Ascending aorta (tissue), 2 donors: ENCODE results near the gene IFITM1. TPM values are rescaled to one million over a fixed set of nuclear protein-coding genes. Genes with fewer than 3 reads are reported as not detected.
A peak's percentile ranks its signal among the peaks of the same experiment; 100 is the strongest.

Source experiments
- DNase-seq, 2 donors: peaks; one replicate each; pipeline ENCODE4 v3.0.0-alpha.2; 2019; ENCODE audit warnings: low spot score in 2 of 2
- H3K27ac ChIP-seq, 2 donors: fragments of 200-600 bp; sonication (generic); one replicate each; pipeline ENCODE4 v1.5.1; 2016 to 2017; ENCODE audit warnings: mild to moderate bottlenecking in 1 of 2
- H3K27me3 ChIP-seq: fragments of 200-600 bp; sonication (generic); one replicate; pipeline ENCODE4 v1.5.1; 2017
- H3K36me3 ChIP-seq, 2 donors: fragments of 200-600 bp; sonication (generic); one replicate each; pipeline ENCODE4 v1.5.1; 2016
- H3K4me1 ChIP-seq, 2 donors: fragments of 200-600 bp; sonication (generic); one replicate each; pipeline ENCODE4 v1.5.1; 2016 to 2017; ENCODE audit warnings: mild to moderate bottlenecking in 1 of 2
- H3K4me3 ChIP-seq, 2 donors: fragments of 200-600 bp; sonication (generic); one replicate each; pipeline ENCODE4 v1.5.1; 2016 to 2017; ENCODE audit warnings: mild to moderate bottlenecking in 1 of 2
- H3K9me3 ChIP-seq, 2 donors: fragments of 200-600 bp; sonication (generic); one replicate each; pipeline ENCODE4 v1.5.1; 2016
- intact Hi-C: fragments of 100-400 bp; cut with DNase I; formaldehyde crosslinking; loops from one replicate; pipeline ENCODE4 v1.15.1; 2023
- total RNA-seq: library from RNA; depleted of rRNA; stranded (reverse); fragments of >200 nt; gene quantifications from one replicate; pipeline ENCODE4 v1.1.0, GENCODE V29; 2016
- TF ChIP-seq, protein P1 (sequence below), 3 experiments: fragments of 200-600 bp in 2 of 3; fragments of 450-650 bp in 1 of 3; sonication (generic) in 2 of 3; IDR thresholded peaks; one replicate each; pipeline ENCODE4 v1.5.1; 2016 to 2019; ENCODE audit warnings: antibody characterized with exemption in 3 of 3, mild to moderate bottlenecking in 1 of 3, moderate library complexity in 1 of 3

Gene IFITM1
- total RNA-seq, 1 donor from 2014 or later: 650 TPM

DNA sequence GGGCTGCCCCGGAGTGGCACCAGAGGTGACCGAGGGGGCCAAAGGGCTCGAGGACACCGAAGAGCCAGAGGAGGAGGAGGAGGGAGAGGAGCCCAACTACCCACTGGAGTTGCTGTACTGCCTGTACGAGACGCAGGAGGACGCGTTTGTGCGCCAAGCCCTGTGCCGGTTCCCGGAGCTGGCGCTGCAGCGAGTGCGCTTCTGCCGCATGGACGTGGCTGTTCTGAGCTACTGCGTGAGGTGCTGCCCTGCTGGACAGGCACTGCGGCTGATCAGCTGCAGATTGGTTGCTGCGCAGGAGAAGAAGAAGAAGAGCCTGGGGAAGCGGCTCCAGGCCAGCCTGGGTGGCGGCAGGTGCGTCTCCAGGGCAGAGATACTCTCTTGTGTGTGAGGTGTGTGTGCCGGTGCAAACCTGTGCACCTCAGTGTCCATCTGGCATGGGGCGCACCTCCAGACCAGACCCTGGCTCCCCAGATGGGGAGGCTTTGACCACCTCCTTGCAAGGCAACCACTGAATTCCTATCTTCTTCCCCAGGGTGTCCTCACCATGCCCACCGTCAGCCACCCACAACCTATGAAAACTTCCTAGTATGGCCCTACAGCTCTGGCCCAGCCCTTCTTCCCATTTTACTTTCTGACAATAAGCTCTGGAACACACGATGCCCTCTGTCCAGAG lies 32.2 kb upstream of the IFITM1 start:
- TF ChIP-seq, protein P1, sequence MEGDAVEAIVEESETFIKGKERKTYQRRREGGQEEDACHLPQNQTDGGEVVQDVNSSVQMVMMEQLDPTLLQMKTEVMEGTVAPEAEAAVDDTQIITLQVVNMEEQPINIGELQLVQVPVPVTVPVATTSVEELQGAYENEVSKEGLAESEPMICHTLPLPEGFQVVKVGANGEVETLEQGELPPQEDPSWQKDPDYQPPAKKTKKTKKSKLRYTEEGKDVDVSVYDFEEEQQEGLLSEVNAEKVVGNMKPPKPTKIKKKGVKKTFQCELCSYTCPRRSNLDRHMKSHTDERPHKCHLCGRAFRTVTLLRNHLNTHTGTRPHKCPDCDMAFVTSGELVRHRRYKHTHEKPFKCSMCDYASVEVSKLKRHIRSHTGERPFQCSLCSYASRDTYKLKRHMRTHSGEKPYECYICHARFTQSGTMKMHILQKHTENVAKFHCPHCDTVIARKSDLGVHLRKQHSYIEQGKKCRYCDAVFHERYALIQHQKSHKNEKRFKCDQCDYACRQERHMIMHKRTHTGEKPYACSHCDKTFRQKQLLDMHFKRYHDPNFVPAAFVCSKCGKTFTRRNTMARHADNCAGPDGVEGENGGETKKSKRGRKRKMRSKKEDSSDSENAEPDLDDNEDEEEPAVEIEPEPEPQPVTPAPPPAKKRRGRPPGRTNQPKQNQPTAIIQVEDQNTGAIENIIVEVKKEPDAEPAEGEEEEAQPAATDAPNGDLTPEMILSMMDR (IDR thresholded peaks at IDR 0.05): no peak
- no peaks in the 10 kb centered on the region for H3K36me3 ChIP-seq
- intact Hi-C loops: no loop called here
- no peak overlapping the region for H3K4me3 ChIP-seq
- H3K27ac ChIP-seq: no peak overlapping the region
- no peak for DNase-seq
- H3K4me1 ChIP-seq: no peaks in the 10 kb centered on the region
- peaks cover 23% of the 10 kb centered on the region for H3K27me3 ChIP-seq
- H3K9me3 ChIP-seq: no peaks in the 10 kb centered on the region

DNA sequence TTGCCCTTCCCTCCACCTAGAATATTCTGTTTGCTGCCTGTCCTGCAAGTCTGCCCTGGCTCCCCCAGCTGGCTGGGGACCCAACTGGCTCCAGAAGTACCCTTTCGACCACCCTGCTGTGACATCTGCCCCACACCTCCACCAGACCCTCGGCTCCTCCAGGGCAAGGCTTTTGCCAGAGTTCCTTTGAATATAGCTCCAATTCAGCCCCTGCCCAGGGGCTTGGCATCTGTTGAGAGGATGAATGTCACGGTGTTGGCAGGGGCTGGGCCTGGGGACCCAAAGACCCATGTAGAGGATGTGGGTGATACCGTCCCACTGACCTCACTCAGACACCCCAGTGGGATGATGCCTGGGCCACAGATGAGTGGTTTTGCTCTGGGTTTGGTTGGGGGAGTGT lies 31.7 kb upstream of the IFITM1 start:
- H3K36me3 ChIP-seq: no peaks in the 10 kb centered on the region
- no peak overlapping the region for H3K4me3 ChIP-seq
- no peaks in the 10 kb centered on the region for H3K4me1 ChIP-seq
- peaks cover 23% of the 10 kb centered on the region for H3K27me3 ChIP-seq
- H3K27ac ChIP-seq: no peak overlapping the region
- peak in 1 of 2 donors; percentile 61 for DNase-seq
- intact Hi-C loops: no loop called here
- no peaks in the 10 kb centered on the region for H3K9me3 ChIP-seq
- TF ChIP-seq, protein P1 (IDR thresholded peaks at IDR 0.05): no peak

DNA sequence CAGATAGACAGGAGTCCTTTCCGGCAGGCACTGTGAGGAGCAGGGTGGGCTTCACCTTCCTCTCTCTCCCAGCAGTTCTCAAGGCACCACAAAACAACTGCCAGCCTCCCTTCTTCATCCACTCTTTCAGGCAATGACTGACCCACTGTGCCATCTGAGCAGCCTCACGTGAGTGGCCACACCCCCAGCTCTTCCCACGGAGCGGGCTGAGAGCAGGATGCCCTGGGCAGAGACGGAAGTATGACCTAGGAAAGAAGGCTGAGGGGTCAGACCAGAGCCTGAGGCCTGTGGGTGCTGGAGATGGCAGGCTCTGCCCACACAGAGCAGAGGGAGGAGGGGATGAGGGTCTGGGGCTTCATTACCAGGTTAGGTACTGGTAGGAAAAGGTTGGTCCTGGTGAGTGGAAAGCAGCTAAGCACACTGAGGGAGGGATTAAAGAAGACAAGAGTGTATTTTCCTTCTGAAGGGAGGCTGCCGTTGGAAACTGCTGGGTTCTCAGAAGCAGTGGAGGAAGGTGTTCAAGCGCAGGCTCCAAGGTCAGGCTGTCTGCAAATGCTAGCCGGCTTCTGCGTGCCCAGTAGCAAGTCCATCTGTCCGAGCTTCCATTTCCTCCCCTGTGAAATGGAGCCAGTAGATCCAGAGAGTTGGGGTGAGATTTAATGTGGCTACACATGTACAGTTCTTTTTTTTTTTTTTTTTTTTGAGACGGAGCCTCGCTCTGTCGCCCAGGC lies 31.0 kb upstream of the IFITM1 start:
- H3K4me3 ChIP-seq: no peak overlapping the region
- H3K4me1 ChIP-seq: peaks cover 0 to under 1% of the 10 kb centered on the region in 2 donors
- peak in 1 of 2 donors; percentile 56 for DNase-seq
- H3K27me3 ChIP-seq: peaks cover 24% of the 10 kb centered on the region
- no peaks in the 10 kb centered on the region for H3K36me3 ChIP-seq
- TF ChIP-seq, protein P1 (IDR thresholded peaks at IDR 0.05): no peak
- no peaks in the 10 kb centered on the region for H3K9me3 ChIP-seq
- no peak overlapping the region for H3K27ac ChIP-seq
- intact Hi-C loops: no loop called here

DNA sequence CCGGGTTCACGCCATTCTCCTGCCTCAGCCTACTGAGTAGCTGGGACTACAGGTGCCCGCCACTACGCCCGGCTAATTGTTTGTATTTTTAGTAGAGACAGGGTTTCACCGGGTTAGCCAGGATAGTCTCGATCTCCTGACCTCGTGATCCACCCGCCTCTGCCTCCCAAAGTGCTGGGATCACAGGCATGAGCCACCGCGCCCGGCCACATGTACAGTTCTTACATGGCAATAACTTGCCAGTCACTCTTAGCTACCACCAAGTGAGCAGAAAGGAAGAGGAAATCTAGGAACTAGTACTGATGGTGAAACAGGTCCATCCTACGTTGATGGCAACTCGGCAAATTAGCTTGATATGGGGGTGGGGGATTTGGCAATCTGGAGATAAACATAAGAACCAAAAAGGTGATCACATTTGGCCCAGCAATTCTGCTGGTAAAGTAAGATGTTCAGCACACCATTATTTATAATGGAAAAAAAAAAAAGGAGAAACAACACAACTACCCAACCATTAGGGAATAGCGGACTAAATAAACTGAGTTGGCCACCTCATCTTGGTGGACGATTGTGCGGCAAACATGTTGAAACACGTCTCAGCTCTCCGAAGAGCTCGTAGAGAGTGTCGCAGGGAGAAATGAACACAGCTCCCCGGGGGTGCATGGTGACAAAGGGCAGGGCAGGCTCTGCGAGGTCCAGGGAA lies 30.3 kb upstream of the IFITM1 start:
- Histone ChIP-seq H3K4me1 (peaks cover 5 to 6% of the 10 kb centered on the region in 2 donors), H3K27ac (no peak overlapping the region), H3K27me3 (peaks cover 24% of the 10 kb centered on the region), H3K9me3 (no peaks in the 10 kb centered on the region), H3K4me3 (no peak overlapping the region), H3K36me3 (no peaks in the 10 kb centered on the region)
- TF ChIP-seq, protein P1 (IDR thresholded peaks at IDR 0.05): no peak
- intact Hi-C loops: no loop called here
- DNase-seq: no peak

DNA sequence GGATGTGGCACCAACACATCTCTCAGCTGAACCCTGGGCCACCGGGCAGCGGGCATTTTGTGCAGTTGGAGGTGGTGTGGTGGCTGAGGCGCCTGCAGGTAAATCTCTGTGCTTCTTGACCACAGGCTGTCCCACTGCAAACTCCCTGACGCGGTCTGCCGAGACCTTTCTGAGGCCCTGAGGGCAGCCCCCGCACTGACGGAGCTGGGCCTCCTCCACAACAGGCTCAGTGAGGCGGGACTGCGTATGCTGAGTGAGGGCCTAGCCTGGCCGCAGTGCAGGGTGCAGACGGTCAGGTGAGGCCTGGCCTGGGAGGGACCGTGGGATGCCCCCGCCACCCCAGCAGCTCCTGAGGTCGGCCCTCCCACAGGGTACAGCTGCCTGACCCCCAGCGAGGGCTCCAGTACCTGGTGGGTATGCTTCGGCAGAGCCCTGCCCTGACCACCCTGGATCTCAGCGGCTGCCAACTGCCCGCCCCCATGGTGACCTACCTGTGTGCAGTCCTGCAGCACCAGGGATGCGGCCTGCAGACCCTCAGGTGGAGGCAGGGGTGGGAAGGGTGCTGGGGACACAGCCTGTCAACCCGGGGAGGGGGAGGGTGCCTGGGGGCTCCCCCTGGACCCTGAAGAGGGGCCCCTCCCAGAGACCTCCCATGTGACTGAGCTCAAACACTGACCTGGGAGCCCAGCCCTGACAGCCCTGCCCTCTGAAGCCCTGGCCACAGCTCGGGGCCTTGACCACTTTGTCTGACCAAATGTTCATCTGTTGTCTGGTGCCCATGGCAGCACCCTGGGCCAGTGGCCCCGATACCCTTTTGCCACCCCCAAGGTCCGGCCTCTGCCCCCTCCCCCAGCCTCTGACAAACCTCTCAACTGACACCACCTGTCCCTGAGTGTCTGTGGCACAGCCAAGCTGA lies 29.5 kb upstream of the IFITM1 start:
- Histone ChIP-seq H3K4me3 (no peak overlapping the region), H3K9me3 (no peaks in the 10 kb centered on the region), H3K36me3 (no peaks in the 10 kb centered on the region), H3K27me3 (peaks cover 15% of the 10 kb centered on the region), H3K27ac (no peak overlapping the region), H3K4me1 (peaks cover 6 to 8% of the 10 kb centered on the region in 2 donors)
- intact Hi-C loops: no loop called here
- DNase-seq: peak in 1 of 2 donors; percentile 60
- TF ChIP-seq, protein P1 (IDR thresholded peaks at IDR 0.05): no peak
